Testis (tissue), 3 donors: Measurements from ENCODE around the gene SIL1. TPM values are rescaled to one million over a fixed set of nuclear protein-coding genes. Genes with fewer than 3 reads are reported as not detected.
A peak's percentile ranks its signal among the peaks of the same experiment; 100 is the strongest.

Experiments
- DNase-seq: peaks from one replicate; pipeline ENCODE4 v3.0.0-alpha.2; 2019
- H3K27ac ChIP-seq, 2 donors: fragments of 200-600 bp; sonication (generic); one replicate each; pipeline ENCODE4 v1.5.1; 2019
- H3K27me3 ChIP-seq: fragments of 200-600 bp; sonication (generic); one replicate; pipeline ENCODE4 v1.5.1; 2019
- H3K36me3 ChIP-seq: fragments of 200-600 bp; sonication (generic); one replicate; pipeline ENCODE4 v1.5.1; 2017; ENCODE audit warnings: low read depth; ENCODE audit errors: missing control alignments
- H3K4me1 ChIP-seq: fragments of 200-600 bp; sonication (generic); one replicate; pipeline ENCODE4 v1.5.1; 2019
- H3K4me3 ChIP-seq, 2 donors: fragments of 200-600 bp; sonication (generic); one replicate each; pipeline ENCODE4 v1.5.1; 2017 to 2019
- H3K9me3 ChIP-seq: fragments of 200-600 bp; sonication (generic); one replicate; pipeline ENCODE4 v1.5.1; 2017
- POLR2A ChIP-seq: fragments of 450-650 bp; IDR thresholded peaks from one replicate; pipeline ENCODE4 v1.6.1; 2017; ENCODE audit warnings: antibody characterized with exemption, mild to moderate bottlenecking, moderate library complexity
- WGBS, 2 donors: methylation state at CpG; one replicate each; pipeline ENCODE4 v1.1.5; 2018; 5-methylcytosine and 5-hydroxymethylcytosine counted together
- intact Hi-C: fragments of 100-400 bp; cut with DNase I; formaldehyde crosslinking; loops from one replicate; pipeline ENCODE4 v1.15.1; 2023; ENCODE audit warnings: low total_unique reads
- polyA plus RNA-seq: library from polyadenylated mRNA; stranded (reverse); fragments of 350-450 nt; fragmentation: Illumina TruSeq; extraction: RNeasy Lipid Tissue Mini Kit (QIAGEN cat#74804); gene quantifications from one replicate; pipeline ENCODE4 v1.2.3, GENCODE V29; 2014; ENCODE audit warnings: low read depth, low replicate concordance; ENCODE audit not compliant: insufficient read depth
- total RNA-seq, 2 donors: library from RNA; depleted of rRNA; stranded (reverse); fragments of >200 nt; gene quantifications; one replicate each; pipeline ENCODE4 v1.2.3, GENCODE V29; 2016
- TF ChIP-seq, protein P1 (sequence below), 3 experiments: fragments of 450-650 bp in 2 of 3; fragments of 200-600 bp in 1 of 3; sonication (generic) in 1 of 3; IDR thresholded peaks; one replicate each; pipeline ENCODE4 v1.5.1; 2016 to 2019; ENCODE audit warnings: antibody characterized with exemption in 3 of 3, mild to moderate bottlenecking in 2 of 3, moderate library complexity in 1 of 3

Gene SIL1
- total and polyA plus RNA-seq, 3 donors from 2014 or later: 86.5 to 116 (median 98.2) TPM

DNA sequence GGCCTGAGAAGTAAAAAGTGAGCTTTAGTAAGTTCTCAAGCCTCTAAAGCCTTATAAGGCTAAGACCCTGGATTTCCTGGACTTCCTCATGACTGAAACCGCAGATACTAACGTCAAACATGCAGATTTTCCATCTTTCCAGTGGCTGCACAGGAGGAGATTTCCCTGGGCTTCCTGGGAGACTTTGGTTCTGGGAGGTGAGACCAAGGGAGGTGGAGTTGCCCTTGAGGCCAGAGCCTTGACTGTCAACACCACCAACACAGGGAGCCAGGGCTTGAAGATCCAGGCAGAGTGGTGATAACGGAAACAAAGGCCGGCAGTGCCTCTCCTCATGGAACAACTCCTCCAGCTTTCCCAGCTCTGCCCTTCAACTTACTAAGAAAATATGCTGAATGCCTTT is 178.3 kb downstream of the SIL1 start:
- H3K4me1 ChIP-seq: no peaks in the 10 kb centered on the region
- H3K27ac ChIP-seq: peak overlapping the region; percentile 45 to 46
- WGBS, 2 donors: 45 to 59% methylated on average over 4 of the region's 4 CpGs
- no peaks in the 10 kb centered on the region for H3K9me3 ChIP-seq
- intact Hi-C loops: no loop called here
- no peak overlapping the region for H3K4me3 ChIP-seq
- H3K27me3 ChIP-seq: no peaks in the 10 kb centered on the region
- H3K36me3 ChIP-seq: no peaks in the 10 kb centered on the region
- DNase-seq: peak; percentile 83
- no peak for TF ChIP-seq POLR2A
- TF ChIP-seq, protein P1, sequence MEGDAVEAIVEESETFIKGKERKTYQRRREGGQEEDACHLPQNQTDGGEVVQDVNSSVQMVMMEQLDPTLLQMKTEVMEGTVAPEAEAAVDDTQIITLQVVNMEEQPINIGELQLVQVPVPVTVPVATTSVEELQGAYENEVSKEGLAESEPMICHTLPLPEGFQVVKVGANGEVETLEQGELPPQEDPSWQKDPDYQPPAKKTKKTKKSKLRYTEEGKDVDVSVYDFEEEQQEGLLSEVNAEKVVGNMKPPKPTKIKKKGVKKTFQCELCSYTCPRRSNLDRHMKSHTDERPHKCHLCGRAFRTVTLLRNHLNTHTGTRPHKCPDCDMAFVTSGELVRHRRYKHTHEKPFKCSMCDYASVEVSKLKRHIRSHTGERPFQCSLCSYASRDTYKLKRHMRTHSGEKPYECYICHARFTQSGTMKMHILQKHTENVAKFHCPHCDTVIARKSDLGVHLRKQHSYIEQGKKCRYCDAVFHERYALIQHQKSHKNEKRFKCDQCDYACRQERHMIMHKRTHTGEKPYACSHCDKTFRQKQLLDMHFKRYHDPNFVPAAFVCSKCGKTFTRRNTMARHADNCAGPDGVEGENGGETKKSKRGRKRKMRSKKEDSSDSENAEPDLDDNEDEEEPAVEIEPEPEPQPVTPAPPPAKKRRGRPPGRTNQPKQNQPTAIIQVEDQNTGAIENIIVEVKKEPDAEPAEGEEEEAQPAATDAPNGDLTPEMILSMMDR (IDR thresholded peaks at IDR 0.05): no peak

DNA sequence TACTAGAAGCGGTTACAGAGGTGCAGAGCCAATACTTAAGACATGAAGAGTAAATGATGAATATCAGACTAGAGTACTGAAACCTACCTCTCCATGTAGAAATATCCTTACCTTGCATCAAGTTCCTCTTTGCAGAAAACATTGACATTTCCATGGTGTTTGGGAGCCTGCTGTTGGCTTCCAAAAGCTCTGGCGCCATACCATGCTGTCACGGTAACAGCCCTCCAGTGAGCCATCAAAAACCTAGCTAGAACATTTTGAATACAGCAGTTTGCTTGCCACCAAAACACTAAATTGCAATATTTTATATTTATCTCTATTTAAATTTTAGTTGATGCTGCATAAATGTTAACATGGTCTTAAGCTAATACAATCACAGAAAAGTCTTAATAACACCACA is 179.0 kb downstream of the SIL1 start:
- H3K27ac ChIP-seq: peak overlapping the region in 1 of 2 donors; percentile 14
- intact Hi-C loops: no loop called here
- H3K4me3 ChIP-seq: no peak overlapping the region
- no peak for TF ChIP-seq POLR2A
- TF ChIP-seq, protein P1 (IDR thresholded peaks at IDR 0.05): no peak
- 93 to 99% methylated on average over 3 of the region's 3 CpGs for WGBS, 2 donors
- no peaks in the 10 kb centered on the region for H3K9me3 ChIP-seq
- H3K36me3 ChIP-seq: no peaks in the 10 kb centered on the region
- no peaks in the 10 kb centered on the region for H3K4me1 ChIP-seq
- DNase-seq: no peak
- no peaks in the 10 kb centered on the region for H3K27me3 ChIP-seq

DNA sequence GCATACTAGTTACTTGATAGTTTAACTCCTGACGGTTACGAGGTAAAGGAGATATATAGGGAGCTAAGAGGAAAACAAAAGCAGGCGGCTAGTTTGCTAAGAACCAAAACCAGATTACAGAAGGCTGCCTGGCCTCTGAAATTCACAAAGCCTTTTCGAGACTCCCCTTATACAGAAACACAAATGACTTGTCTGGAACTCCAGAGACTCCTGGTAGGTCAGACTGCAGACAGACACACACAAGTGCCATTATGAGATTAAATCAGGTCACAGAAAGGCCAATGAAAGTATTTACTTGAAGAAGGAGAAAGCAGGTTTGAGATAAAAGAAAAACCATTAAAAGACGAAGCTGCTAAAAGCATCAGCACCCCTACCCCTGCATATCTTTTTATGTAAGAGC is 180.5 kb downstream of the SIL1 start:
- no peaks in the 10 kb centered on the region for H3K36me3 ChIP-seq
- 76 to 82% methylated on average over 5 of the region's 5 CpGs for WGBS, 2 donors
- no peaks in the 10 kb centered on the region for H3K9me3 ChIP-seq
- DNase-seq: no peak
- H3K27ac ChIP-seq: no peak overlapping the region
- H3K4me1 ChIP-seq: no peaks in the 10 kb centered on the region
- no peaks in the 10 kb centered on the region for H3K27me3 ChIP-seq
- no peak overlapping the region for H3K4me3 ChIP-seq
- intact Hi-C loops: no loop called here
- TF ChIP-seq, protein P1 (IDR thresholded peaks at IDR 0.05): no peak
- TF ChIP-seq POLR2A: no peak

DNA sequence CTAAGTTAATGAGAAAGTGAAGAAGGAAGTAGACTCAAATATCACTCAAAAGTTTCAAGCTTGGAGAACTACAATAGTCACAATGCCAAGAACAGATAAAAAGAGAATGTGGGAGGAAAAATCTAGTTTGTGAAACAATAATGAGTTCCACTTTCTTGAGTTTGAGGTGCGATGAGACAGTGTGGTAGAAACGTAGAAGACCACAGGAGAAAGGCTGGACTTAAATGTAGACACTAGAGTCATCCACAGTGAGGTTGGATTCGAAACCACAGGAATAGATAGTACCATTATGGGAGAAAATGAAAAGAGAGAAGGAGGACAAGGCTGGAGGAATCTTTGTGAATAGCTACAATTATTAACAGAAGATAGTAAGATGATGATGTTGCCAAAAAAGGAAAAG is 182.0 kb downstream of the SIL1 start:
- TF ChIP-seq POLR2A: no peak
- TF ChIP-seq, protein P1 (IDR thresholded peaks at IDR 0.05): no peak
- Histone ChIP-seq H3K27ac (peak overlapping the region in 1 of 2 donors; percentile 14), H3K4me3 (no peak overlapping the region), H3K4me1 (no peaks in the 10 kb centered on the region), H3K27me3 (no peaks in the 10 kb centered on the region), H3K36me3 (no peaks in the 10 kb centered on the region), H3K9me3 (no peaks in the 10 kb centered on the region)
- intact Hi-C loops: no loop called here
- 62 to 78% methylated on average over 3 of the region's 3 CpGs for WGBS, 2 donors
- no peak for DNase-seq

DNA sequence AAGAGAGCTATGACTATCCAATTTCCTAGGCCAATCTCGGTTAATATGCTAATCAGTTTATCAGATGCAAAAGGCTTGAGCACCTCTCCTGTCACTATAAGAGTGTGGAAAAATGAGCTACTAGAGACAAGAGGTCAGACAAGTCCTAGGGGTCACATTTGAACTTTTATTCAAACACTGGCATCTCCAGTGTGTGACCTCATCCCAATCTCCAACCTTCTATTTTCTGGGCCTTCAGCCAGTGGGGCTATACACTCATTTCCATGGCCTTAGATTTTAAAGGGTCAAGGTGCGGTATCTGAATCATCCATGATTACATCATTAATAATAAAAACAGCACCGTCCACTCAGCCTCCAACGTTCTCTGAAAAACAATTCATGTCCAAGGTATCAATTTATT is 183.4 kb downstream of the SIL1 start:
- no peaks in the 10 kb centered on the region for H3K36me3 ChIP-seq
- H3K4me1 ChIP-seq: no peaks in the 10 kb centered on the region
- H3K27me3 ChIP-seq: no peaks in the 10 kb centered on the region
- DNase-seq: no peak
- 76 to 87% methylated on average over 4 of the region's 4 CpGs for WGBS, 2 donors
- H3K9me3 ChIP-seq: no peaks in the 10 kb centered on the region
- intact Hi-C loops: no loop called here
- H3K27ac ChIP-seq: no peak overlapping the region
- TF ChIP-seq POLR2A: no peak
- TF ChIP-seq, protein P1 (IDR thresholded peaks at IDR 0.05): no peak
- no peak overlapping the region for H3K4me3 ChIP-seq
